HG03469 (cell line): ENCODE measurements around the gene LRRC74B.

Source experiments
- ATAC-seq: cut with Tn5 transposase; IDR thresholded peaks from one replicate; pipeline ENCODE4 v1.9.1; 2021; ENCODE audit warnings: mild to moderate bottlenecking, moderate library complexity, moderate number of reproducible peaks; ENCODE audit not compliant: unreplicated experiment

The LRRC74B gene

DNA sequence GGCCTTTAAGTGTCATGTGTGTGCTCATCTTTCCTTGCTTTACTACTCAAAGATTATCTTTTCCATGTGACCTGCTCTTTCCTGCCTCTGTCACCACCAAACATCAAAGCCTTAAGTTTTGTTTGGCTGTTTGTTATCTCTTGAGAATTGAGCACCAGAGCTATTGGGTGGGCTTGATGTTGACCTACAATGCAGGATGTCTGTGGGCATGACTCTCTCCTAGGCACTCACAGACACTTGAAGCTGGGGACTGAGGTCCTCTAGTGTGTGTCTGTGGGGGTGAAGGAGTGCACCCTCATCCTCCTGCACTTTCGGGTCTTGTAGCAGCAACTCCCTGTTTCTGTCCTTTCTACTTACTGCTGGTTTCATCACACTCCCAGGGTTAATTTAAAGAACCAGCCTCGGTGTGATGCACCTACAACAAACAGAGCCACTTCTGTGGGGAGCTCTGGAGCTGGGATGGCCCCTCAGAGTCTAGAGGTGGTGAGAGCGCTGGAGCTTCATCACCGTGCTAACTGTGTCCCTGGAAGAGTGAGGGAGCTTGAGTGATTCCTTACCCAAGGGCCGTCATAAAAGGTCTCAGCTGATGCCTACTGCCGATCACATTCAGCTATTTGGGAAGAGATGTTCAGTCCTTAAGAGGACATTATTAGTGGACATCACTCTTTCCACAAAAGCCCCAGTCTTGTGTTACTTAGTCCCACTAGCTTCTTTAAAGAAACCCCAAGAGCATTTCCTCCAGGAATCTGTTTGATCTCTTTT, 56.3 kb downstream of the LRRC74B start:
- ATAC-seq: no peak

DNA sequence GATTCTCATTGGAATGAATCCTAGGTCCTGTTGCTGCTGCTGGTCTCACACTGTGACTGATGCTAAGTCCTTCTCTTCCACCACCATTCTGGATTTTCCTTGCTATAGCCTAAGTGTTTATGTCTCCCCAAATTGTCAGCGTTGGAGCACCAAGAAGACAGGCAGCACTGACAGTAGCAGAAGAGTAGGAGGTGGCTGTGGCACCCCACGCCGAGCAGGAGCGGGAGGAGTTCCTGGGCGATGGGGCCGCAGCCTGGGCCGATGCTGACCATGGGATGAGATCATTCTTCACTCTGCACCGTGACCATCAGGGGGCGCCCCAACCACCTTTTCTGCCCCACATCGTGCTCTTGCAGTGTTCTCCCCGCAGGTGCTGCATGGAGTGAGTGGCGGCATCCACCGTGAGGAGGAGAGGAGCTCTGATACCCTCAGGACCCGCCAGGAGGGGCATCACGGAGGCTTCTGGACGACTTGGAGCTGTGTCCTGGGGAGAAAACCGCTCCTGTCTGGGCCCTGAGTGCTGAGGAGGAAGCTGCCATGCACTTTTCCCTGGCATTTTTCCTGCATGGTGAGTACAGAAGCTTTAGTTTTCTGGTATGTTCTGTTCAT, 57.0 kb downstream of the LRRC74B start:
- no peak for ATAC-seq

DNA sequence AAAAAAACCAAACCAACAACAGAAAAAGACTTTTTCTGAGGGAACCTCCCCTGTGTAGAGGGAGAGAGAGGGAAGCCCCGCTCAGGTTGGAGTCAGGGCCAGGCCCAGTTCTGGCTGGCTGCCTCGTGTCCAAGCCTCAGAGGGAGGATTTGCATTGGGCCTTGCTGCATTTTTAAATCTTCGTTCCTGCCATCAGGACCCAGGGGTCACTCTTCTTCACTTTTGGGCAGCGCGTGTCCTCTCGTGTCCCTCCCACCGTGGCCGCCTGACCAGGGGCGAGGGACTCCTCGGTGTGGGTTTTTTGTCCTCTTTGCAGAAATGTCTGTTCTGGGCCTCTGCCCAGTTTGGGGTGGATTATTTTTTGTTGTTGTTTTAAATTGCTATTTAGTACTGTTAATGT, 57.9 kb downstream of the LRRC74B start:
- no peak for ATAC-seq

DNA sequence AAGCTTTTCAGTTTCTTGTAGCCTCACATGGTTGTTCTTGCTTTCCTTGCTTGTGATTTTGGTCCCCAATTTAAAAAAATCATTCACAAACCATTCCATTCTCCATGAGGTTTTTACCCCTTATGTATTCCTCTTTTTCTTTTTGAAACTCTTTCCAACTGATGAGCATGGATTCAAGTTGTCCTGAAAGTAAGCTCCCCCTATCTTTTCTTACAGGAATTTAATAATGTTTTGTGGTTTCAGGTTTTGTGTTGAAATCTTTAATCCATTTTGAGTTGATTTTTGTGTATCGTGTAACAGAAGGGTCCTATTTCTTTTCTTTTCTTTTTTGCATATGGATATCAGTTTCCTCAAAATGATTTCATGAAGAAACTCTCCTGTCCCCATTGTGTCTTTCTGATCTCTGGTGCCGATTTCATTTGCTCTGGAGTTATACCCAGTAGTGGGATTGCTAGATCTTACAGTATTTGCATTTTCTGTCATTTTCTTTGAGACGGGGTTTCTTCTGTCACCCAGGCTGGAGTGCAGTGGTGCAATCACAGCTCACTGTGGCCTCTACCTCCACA, 58.5 kb downstream of the LRRC74B start:
- no peak for ATAC-seq

DNA sequence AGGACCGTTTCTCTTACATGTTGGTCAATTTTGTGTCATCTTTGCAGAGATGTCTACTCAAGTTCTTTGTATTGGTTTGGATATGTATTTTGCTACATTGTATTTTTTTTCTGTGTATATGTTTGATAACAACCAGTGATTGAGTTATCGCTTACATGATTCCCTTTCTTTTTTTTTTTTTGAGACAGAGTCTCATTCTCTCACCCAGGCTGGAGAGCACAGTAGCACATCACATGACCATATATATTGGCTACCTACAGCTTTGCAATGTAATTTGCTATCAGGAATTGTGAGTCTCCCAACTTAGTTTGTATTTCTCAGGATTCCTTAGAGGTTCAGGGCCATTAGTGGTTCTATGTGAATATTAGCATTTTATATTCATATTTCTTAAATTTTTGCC, 59.5 kb downstream of the LRRC74B start:
- no peak for ATAC-seq

DNA sequence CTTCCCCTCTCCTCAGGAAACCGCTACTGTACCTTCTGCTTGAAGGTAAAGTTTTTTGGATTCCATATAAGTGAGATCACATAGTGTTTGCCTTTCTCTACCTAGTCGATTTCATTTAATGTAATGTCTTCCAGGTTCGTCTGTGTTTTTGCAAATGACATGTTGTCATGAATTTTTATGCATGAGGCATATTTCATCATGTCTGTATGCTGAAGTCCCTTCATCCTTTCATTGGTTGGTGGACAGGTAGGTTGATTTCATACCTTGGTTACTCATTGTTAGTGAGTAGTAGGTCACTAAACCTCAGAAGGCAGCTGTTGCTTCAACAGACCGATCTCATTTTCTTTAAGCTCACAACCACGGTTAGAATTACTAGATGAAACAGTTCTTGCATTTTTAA, 60.3 kb downstream of the LRRC74B start:
- no peak for ATAC-seq

DNA sequence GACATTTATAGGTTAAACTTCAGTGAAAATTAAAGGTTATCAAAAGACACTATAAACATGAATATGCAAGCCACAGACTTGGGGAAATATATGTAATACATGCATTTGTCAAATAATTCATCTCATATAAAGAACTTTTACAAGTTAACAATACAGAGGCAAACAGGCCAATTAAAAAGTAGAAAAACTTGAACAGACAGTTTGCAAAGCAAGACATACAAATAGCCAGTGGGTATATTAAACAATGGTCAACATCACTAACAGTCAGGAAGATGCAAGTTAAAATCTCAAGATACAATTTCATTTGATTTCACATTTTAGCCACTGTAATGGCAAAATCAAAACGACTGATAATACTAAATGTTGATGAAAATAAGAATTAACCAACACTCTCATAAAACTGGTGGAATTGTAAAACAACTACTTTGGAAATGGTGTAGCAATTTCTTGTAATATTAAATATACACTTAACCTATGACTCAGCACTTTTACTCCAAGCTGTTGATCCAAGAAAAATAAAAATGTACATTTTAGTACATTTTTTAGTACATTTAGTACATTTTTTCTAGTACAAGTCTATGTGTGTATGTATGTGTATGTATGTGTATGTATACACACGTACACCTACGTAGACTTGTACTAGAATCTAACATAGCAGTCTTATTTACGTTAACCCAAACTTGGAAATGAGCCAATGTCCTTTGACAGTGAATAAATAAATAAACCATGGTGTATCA, 62.8 kb downstream of the LRRC74B start:
- ATAC-seq: no peak
